SK-N-SH (cell line): ENCODE data around the gene TMEM63B. TPM values are rescaled to one million over a fixed set of nuclear protein-coding genes. Genes with fewer than 3 reads are reported as not detected.

Source experiments
- CTCF ChIA-PET: fragments of 300-600, 350-600 bp; formaldehyde crosslinking; extraction: SDS; loops from one replicate; lab custom pipeline; 2021; lab: Yijun Ruan, JAX
- POLR2A ChIA-PET: fragments of 350-600 bp; sonication (Branson Sonifier 250); formaldehyde crosslinking; extraction: SDS; loops from one replicate; lab custom pipeline; 2020; ENCODE audit warnings: antibody characterized with exemption, inconsistent platforms; lab: Yijun Ruan, JAX
- DNase-seq: peaks from one replicate; pipeline ENCODE4 v3.0.0; 2012
- H2AFZ ChIP-seq: fragments of 200-600 bp; sonication (generic); 2 replicates; pipeline ENCODE4 v1.8.1; 2016; ENCODE audit warnings: antibody characterized with exemption, mild to moderate bottlenecking, low read depth
- H3F3A ChIP-seq: fragments of 200-600 bp; sonication (generic); replicated peaks from 2 replicates; pipeline ENCODE3; 2016; ENCODE audit warnings: antibody characterized with exemption, mild to moderate bottlenecking; ENCODE audit not compliant: insufficient read depth
- H3K27ac ChIP-seq, 2 experiments: fragments of 200-500 bp in 1 of 2; fragments of 200-600 bp in 1 of 2; sonication (Bioruptor generic) in 1 of 2; sonication (generic), shearing (Covaris generic) in 1 of 2; 2 replicates each; pipeline versions ENCODE4 v1.5.1 to v1.6.1; 2014 to 2016; ENCODE audit warnings: low read depth in 2 of 2, inconsistent platforms in 1 of 2, low read length in 1 of 2, mild to moderate bottlenecking in 1 of 2, mixed read lengths in 1 of 2
- H3K27me3 ChIP-seq: fragments of 200-600 bp; sonication (generic), shearing (Covaris generic); 2 replicates; pipeline ENCODE4 v1.6.1; 2016; ENCODE audit warnings: mixed run types; ENCODE audit not compliant: insufficient read depth
- H3K36me3 ChIP-seq, 2 experiments: fragments of 200-500 bp in 1 of 2; fragments of 200-600 bp in 1 of 2; sonication (Bioruptor generic) in 1 of 2; sonication (generic) in 1 of 2; replicated peaks in 1 of 2; 2 replicates each; pipeline versions ENCODE3 to v1.5.1; 2014 to 2016; ENCODE audit warnings: low read length in 1 of 2, mild to moderate bottlenecking in 1 of 2; ENCODE audit not compliant: insufficient read depth in 2 of 2, control insufficient read depth in 1 of 2
- H3K4me1 ChIP-seq, 2 experiments: fragments of 200-500 bp in 1 of 2; fragments of 200-600 bp in 1 of 2; sonication (Bioruptor generic) in 1 of 2; sonication (generic), shearing (Covaris generic) in 1 of 2; 2 replicates each; pipeline versions ENCODE4 v1.5.1 to v1.6.1; 2014 to 2016; ENCODE audit warnings: low read depth in 1 of 2, low read length in 1 of 2, mixed run types in 1 of 2; ENCODE audit not compliant: insufficient read depth in 2 of 2, control insufficient read depth in 1 of 2
- H3K4me2 ChIP-seq: fragments of 200-600 bp; sonication (generic), shearing (Covaris generic); 2 replicates; pipeline ENCODE4 v1.6.1; 2017; ENCODE audit warnings: mixed run types
- H3K4me3 ChIP-seq, 2 experiments: fragments of 200-500 bp in 1 of 2; fragments of 200-600 bp in 1 of 2; sonication (Bioruptor generic) in 1 of 2; sonication (generic), shearing (Covaris generic) in 1 of 2; 2 replicates each; pipeline versions ENCODE4 v1.5.1 to v1.8.1; 2014 to 2016; ENCODE audit warnings: low read depth in 2 of 2, inconsistent platforms in 1 of 2, low read length in 1 of 2, mild to moderate bottlenecking in 1 of 2, mixed read lengths in 1 of 2, moderate library complexity in 1 of 2
- H3K79me2 ChIP-seq: fragments of 200-600 bp; sonication (generic); 2 replicates; pipeline ENCODE4 v1.8.1; 2017; ENCODE audit warnings: mild to moderate bottlenecking; ENCODE audit not compliant: insufficient read depth
- H3K9ac ChIP-seq: fragments of 200-600 bp; sonication (generic); 2 replicates; pipeline ENCODE4 v1.6.1; 2017; ENCODE audit warnings: mixed run types
- H3K9me2 ChIP-seq: fragments of 200-600 bp; sonication (generic); 2 replicates; pipeline ENCODE4 v1.6.1; 2017; ENCODE audit warnings: mixed run types
- H3K9me3 ChIP-seq: fragments of 200-600 bp; sonication (generic); 2 replicates; pipeline ENCODE4 v1.6.1; 2017; ENCODE audit warnings: mixed run types, mild to moderate bottlenecking, moderate library complexity
- H4K20me1 ChIP-seq: fragments of 200-600 bp; sonication (generic); 2 replicates; pipeline ENCODE4 v1.6.1; 2017; ENCODE audit warnings: mild to moderate bottlenecking, mixed run types; ENCODE audit not compliant: insufficient read depth
- CHD2 ChIP-seq: fragments of 150-350 bp; IDR thresholded peaks from 2 replicates; pipeline ENCODE4 v1.6.1; 2018; ENCODE audit warnings: low read length; ENCODE audit not compliant: partially characterized antibody
- JUND ChIP-seq: IDR thresholded peaks from 2 replicates; pipeline ENCODE4 v1.4.0; 2012
- NFIC ChIP-seq: IDR thresholded peaks from 2 replicates; pipeline ENCODE4 v1.4.0; 2012; ENCODE audit warnings: borderline replicate concordance
- NRF1 ChIP-seq: IDR thresholded peaks from 2 replicates; pipeline ENCODE4 v1.6.1; 2012; ENCODE audit warnings: low read depth, mild to moderate bottlenecking, low read length
- POLR2AphosphoS5 ChIP-seq: IDR thresholded peaks from 2 replicates; pipeline ENCODE4 v1.6.1; 2012; ENCODE audit warnings: low read depth, low read length
- RAD21 ChIP-seq: IDR thresholded peaks from 2 replicates; pipeline ENCODE4 v1.6.1; 2012; ENCODE audit warnings: mild to moderate bottlenecking, low read length
- SIN3A ChIP-seq: IDR thresholded peaks from 2 replicates; pipeline ENCODE4 v1.6.1; 2012; ENCODE audit warnings: low read depth, mild to moderate bottlenecking, low read length, moderate library complexity, borderline replicate concordance
- SMC3 ChIP-seq: IDR thresholded peaks from 2 replicates; pipeline ENCODE4 v1.6.1; 2012; ENCODE audit warnings: low read depth, low read length, improper control_type of control experiment
- TAF1 ChIP-seq: IDR thresholded peaks from 2 replicates; pipeline ENCODE4 v1.6.1; 2012; ENCODE audit warnings: low read depth, mild to moderate bottlenecking, low read length, moderate library complexity, borderline replicate concordance
- TEAD4 ChIP-seq: IDR thresholded peaks from 2 replicates; pipeline ENCODE4 v1.4.0; 2012; ENCODE audit warnings: mild to moderate bottlenecking, borderline replicate concordance; ENCODE audit not compliant: insufficient read depth
- WGBS: methylation state at CpG from one replicate; pipeline ENCODE4 v1.1.6; 2017; ENCODE audit warnings: low lambda C conversion rate; 5-methylcytosine and 5-hydroxymethylcytosine counted together
- polyA plus RNA-seq, 3 experiments: library from polyadenylated mRNA; depleted of rRNA; stranded (reverse); fragments of >200 nt; gene quantifications; 2 replicates each; pipeline ENCODE4 v1.2.3, GENCODE V29; 2012
- TF ChIP-seq, protein P1 (sequence below): fragments of 200-600 bp; sonication (generic); IDR thresholded peaks from 2 replicates; pipeline ENCODE4 v1.6.1; 2017; ENCODE audit warnings: antibody characterized with exemption, mild to moderate bottlenecking, moderate library complexity
- TF ChIP-seq, protein P2 (sequence below): IDR thresholded peaks from 2 replicates; pipeline ENCODE4; 2012
- TF ChIP-seq, protein P3 (sequence below): fragments of 150-350 bp; IDR thresholded peaks from 2 replicates; pipeline ENCODE4 v1.6.1; 2017; ENCODE audit warnings: antibody characterized with exemption, low read length, low read depth, borderline replicate concordance
- TF ChIP-seq, protein P4 (sequence below): IDR thresholded peaks from 2 replicates; pipeline ENCODE4 v1.6.1; 2012; ENCODE audit warnings: mild to moderate bottlenecking, low read depth, low read length, moderate library complexity

TMEM63B gene
- polyA plus RNA-seq, 1 of the 3 experiments (the other 2 are of a cell fraction), result 52.7 TPM

DNA sequence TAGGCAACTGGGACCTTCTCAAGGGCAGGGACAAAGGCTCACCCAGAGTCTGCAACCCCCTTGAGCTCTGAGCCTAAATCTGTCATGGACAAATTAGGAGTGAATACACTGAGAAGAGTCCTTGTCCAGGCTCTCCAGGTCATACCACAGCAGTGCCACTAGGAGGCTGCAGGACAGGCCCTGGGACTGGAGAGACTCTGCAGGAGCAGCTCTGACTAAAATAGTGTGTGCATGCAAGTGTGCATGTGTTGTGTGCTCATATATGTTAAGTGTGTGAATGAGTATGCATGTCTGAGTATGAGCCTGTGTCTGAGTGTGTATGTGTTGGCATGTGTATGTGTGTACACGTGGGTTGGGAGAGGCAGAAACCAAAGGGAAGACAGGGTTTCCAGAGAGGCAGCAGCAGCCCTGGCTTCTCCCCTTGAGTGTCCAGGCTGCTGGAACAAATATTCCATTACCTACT, 27.2 kb upstream of the TMEM63B start:
- WGBS, result 70% methylated on average over 1 of the region's 1 CpG
- Histone ChIP-seq H3K4me3 (no peak overlapping the region), H3K79me2 (peaks cover 3% of the 10 kb centered on the region; the same call in 1 of the 2 replicates), H2AFZ (no peak overlapping the region), H3K36me3 (peaks cover 13 to 17% of the 10 kb centered on the region in 2 experiments), H3K27me3 (no peaks in the 10 kb centered on the region), H3K9me3 (no peaks in the 10 kb centered on the region), H3K27ac (no peak overlapping the region), H3F3A (peaks cover 11% of the 10 kb centered on the region), H3K4me1 (no peaks in the 10 kb centered on the region; a peak in 1 of 4 replicates), H4K20me1 (peaks cover 8% of the 10 kb centered on the region; the same call in 1 of the 2 replicates), H3K9ac (no peak overlapping the region), H3K9me2 (no peaks in the 10 kb centered on the region), H3K4me2 (no peak overlapping the region)
- TF ChIP-seq SMC3 (peak; percentile 49), CHD2 (no peak), TAF1 (no peak), RAD21 (peak; percentile 53), TEAD4 (no peak), JUND (no peak), NRF1 (no peak), POLR2AphosphoS5 (no peak)
- TF ChIP-seq, protein P1, sequence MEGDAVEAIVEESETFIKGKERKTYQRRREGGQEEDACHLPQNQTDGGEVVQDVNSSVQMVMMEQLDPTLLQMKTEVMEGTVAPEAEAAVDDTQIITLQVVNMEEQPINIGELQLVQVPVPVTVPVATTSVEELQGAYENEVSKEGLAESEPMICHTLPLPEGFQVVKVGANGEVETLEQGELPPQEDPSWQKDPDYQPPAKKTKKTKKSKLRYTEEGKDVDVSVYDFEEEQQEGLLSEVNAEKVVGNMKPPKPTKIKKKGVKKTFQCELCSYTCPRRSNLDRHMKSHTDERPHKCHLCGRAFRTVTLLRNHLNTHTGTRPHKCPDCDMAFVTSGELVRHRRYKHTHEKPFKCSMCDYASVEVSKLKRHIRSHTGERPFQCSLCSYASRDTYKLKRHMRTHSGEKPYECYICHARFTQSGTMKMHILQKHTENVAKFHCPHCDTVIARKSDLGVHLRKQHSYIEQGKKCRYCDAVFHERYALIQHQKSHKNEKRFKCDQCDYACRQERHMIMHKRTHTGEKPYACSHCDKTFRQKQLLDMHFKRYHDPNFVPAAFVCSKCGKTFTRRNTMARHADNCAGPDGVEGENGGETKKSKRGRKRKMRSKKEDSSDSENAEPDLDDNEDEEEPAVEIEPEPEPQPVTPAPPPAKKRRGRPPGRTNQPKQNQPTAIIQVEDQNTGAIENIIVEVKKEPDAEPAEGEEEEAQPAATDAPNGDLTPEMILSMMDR, result peak; percentile 61
- TF ChIP-seq, protein P2, sequence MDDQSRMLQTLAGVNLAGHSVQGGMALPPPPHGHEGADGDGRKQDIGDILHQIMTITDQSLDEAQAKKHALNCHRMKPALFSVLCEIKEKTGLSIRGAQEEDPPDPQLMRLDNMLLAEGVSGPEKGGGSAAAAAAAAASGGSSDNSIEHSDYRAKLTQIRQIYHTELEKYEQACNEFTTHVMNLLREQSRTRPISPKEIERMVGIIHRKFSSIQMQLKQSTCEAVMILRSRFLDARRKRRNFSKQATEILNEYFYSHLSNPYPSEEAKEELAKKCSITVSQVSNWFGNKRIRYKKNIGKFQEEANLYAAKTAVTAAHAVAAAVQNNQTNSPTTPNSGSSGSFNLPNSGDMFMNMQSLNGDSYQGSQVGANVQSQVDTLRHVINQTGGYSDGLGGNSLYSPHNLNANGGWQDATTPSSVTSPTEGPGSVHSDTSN, result no peak
- TF ChIP-seq, protein P3, sequence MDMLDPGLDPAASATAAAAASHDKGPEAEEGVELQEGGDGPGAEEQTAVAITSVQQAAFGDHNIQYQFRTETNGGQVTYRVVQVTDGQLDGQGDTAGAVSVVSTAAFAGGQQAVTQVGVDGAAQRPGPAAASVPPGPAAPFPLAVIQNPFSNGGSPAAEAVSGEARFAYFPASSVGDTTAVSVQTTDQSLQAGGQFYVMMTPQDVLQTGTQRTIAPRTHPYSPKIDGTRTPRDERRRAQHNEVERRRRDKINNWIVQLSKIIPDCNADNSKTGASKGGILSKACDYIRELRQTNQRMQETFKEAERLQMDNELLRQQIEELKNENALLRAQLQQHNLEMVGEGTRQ, result no peak
- DNase-seq, result peak; percentile 47
- ChIA-PET POLR2A (interaction anchor here (1.6 kb wide), 1 partner anchor 146 kb away, joined by 4 read pairs; the partner anchor contains the start of gene HSP90AB1), CTCF (interaction anchor here (0.6 to 9.2 kb wide), 23 partner anchors 11 to 432 kb away, joined by 3 to 158 read pairs (median 5); partner anchors contain the start of gene CAPN11)

DNA sequence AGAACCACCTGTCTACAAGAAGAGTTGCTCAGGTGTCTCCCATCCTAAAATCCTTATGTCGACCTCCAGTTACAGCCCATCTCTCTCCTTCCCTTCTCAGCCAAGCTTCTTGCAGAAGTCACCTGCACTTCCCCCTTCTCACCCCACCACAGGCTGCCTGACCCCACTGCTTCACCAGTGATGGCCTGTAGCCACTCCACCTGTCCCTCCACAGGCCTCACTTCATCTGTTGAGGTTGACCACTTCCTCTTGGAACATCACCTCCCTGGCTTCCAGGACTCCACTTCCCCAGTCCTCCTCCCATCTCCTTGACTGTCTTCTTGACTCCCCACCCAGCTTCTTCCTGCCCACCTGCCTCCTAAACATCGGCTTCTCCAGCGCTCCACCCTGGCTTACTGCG, 25.5 kb upstream of the TMEM63B start:
- CTCF ChIA-PET, result interaction anchor here (1.8 to 9.2 kb wide), 4 partner anchors 10 to 133 kb away, joined by 4 to 158 read pairs (median 89); partner anchors contain the start of gene CAPN11
- WGBS, result 100% methylated on average over 4 of the region's 4 CpGs
- Histone ChIP-seq H2AFZ (no peak overlapping the region), H3K4me1 (no peaks in the 10 kb centered on the region; a peak in 1 of 4 replicates), H3K9ac (no peak overlapping the region), H3K79me2 (peaks cover 5% of the 10 kb centered on the region; the same call in 1 of the 2 replicates), H3K4me3 (no peak overlapping the region), H3K9me3 (no peaks in the 10 kb centered on the region), H3K9me2 (no peaks in the 10 kb centered on the region), H3K36me3 (peaks cover 13 to 20% of the 10 kb centered on the region in 2 experiments), H4K20me1 (peaks cover 4% of the 10 kb centered on the region; the same call in 1 of the 2 replicates), H3K27me3 (no peaks in the 10 kb centered on the region), H3K4me2 (no peak overlapping the region), H3K27ac (no peak overlapping the region), H3F3A (peaks cover 11% of the 10 kb centered on the region)
- TF ChIP-seq, protein P4, sequence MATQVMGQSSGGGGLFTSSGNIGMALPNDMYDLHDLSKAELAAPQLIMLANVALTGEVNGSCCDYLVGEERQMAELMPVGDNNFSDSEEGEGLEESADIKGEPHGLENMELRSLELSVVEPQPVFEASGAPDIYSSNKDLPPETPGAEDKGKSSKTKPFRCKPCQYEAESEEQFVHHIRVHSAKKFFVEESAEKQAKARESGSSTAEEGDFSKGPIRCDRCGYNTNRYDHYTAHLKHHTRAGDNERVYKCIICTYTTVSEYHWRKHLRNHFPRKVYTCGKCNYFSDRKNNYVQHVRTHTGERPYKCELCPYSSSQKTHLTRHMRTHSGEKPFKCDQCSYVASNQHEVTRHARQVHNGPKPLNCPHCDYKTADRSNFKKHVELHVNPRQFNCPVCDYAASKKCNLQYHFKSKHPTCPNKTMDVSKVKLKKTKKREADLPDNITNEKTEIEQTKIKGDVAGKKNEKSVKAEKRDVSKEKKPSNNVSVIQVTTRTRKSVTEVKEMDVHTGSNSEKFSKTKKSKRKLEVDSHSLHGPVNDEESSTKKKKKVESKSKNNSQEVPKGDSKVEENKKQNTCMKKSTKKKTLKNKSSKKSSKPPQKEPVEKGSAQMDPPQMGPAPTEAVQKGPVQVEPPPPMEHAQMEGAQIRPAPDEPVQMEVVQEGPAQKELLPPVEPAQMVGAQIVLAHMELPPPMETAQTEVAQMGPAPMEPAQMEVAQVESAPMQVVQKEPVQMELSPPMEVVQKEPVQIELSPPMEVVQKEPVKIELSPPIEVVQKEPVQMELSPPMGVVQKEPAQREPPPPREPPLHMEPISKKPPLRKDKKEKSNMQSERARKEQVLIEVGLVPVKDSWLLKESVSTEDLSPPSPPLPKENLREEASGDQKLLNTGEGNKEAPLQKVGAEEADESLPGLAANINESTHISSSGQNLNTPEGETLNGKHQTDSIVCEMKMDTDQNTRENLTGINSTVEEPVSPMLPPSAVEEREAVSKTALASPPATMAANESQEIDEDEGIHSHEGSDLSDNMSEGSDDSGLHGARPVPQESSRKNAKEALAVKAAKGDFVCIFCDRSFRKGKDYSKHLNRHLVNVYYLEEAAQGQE, result no peak
- TF ChIP-seq, protein P3, result no peak
- TF ChIP-seq JUND, result no peak
- TF ChIP-seq SIN3A, result no peak
- no peak for TF ChIP-seq NFIC
- no peak for DNase-seq
- POLR2A ChIA-PET, result no interaction called here
